IMR-90 (cell line): ENCODE data around the gene STX18. TPM values are rescaled to one million over a fixed set of nuclear protein-coding genes. Genes with fewer than 3 reads are reported as not detected.
"Not testable (repeated sequence)": the region's sequence is repeated elsewhere in the genome, so short reads cannot be mapped to it uniquely, and the experiment has no call there.

Source experiments
- ATAC-seq: fragments of 200-7000 bp; cut with Tn5 transposase; 2 replicates; pipeline ENCODE4 v1.9.1; 2020; ENCODE audit warnings: low read depth, mild to moderate bottlenecking, moderate library complexity
- BruUV-seq: library from RNA; stranded (reverse); fragments of 400-500 nt; replicated peaks from 2 replicates; lab custom pipeline; 2021; lab: Mats Ljungman, UMichigan
- CTCF ChIA-PET: fragments of 300-600 bp; formaldehyde crosslinking; extraction: SDS; loops from one replicate; lab custom pipeline; 2021; ENCODE audit warnings: antibody characterized with exemption; lab: Yijun Ruan, JAX
- POLR2A ChIA-PET: fragments of 300-600 bp; sonication (Branson Sonifier 250); formaldehyde crosslinking; loops from one replicate; lab custom pipeline; 2022; ENCODE audit warnings: antibody characterized with exemption; ENCODE audit not compliant: unreplicated experiment; lab: Charles Lee
- DNase-seq: peaks from one replicate; pipeline ENCODE4 v3.0.0; 2013
- H2AFZ ChIP-seq: replicated peaks from 2 replicates; pipeline ENCODE3; 2013; ENCODE audit warnings: low read length, mild to moderate bottlenecking; ENCODE audit not compliant: poor library complexity
- H2AK5ac ChIP-seq: 2 replicates; pipeline ENCODE4 v1.6.1; 2013; ENCODE audit warnings: low read depth, low read length, inconsistent platforms
- H2AK9ac ChIP-seq: replicated peaks from 2 replicates; pipeline ENCODE3; 2013; ENCODE audit warnings: mild to moderate bottlenecking, low read depth, low read length, moderate library complexity; ENCODE audit not compliant: poor library complexity
- H2BK120ac ChIP-seq: 2 replicates; pipeline ENCODE4 v1.6.1; 2013; ENCODE audit warnings: low read depth, low read length, inconsistent platforms
- H2BK15ac ChIP-seq: 3 replicates; pipeline ENCODE4 v1.6.1; 2013; ENCODE audit warnings: low read depth, low read length, inconsistent platforms
- H2BK20ac ChIP-seq: 2 replicates; pipeline ENCODE4 v1.6.1; 2013; ENCODE audit warnings: low read depth, mild to moderate bottlenecking, inconsistent platforms, low read length, moderate library complexity
- H2BK5ac ChIP-seq: 2 replicates; pipeline ENCODE4 v1.6.1; 2013; ENCODE audit warnings: mild to moderate bottlenecking, low read depth, low read length, inconsistent platforms; ENCODE audit not compliant: poor library complexity, severe bottlenecking
- H3K14ac ChIP-seq: replicated peaks from 2 replicates; pipeline ENCODE4 v1.6.1; 2013; ENCODE audit warnings: low read depth, low read length, inconsistent platforms
- H3K18ac ChIP-seq: 2 replicates; pipeline ENCODE4 v1.6.1; 2013; ENCODE audit warnings: low read depth, low read length, control low read depth
- H3K23ac ChIP-seq: 2 replicates; pipeline ENCODE4 v1.6.1; 2013; ENCODE audit warnings: low read depth, low read length, inconsistent platforms
- H3K27ac ChIP-seq: 2 replicates; pipeline ENCODE4 v1.5.1; 2013; ENCODE audit warnings: mild to moderate bottlenecking, control low read depth, low read length; ENCODE audit not compliant: insufficient read depth
- H3K27me3 ChIP-seq: 2 replicates; pipeline ENCODE4 v1.6.1; 2013; ENCODE audit warnings: low read length; ENCODE audit not compliant: control insufficient read depth, insufficient read depth
- H3K36me3 ChIP-seq: 2 replicates; pipeline ENCODE4 v1.6.1; 2013; ENCODE audit warnings: low read length, mixed read lengths; ENCODE audit not compliant: control insufficient read depth, insufficient read depth
- H3K4ac ChIP-seq: 2 replicates; pipeline ENCODE4 v1.6.1; 2013; ENCODE audit warnings: low read depth, low read length, inconsistent platforms
- H3K4me1 ChIP-seq: 2 replicates; pipeline ENCODE4 v1.6.1; 2013; ENCODE audit warnings: low read length, mixed read lengths; ENCODE audit not compliant: control insufficient read depth, insufficient read depth
- H3K4me2 ChIP-seq: 2 replicates; pipeline ENCODE4 v1.6.1; 2013; ENCODE audit warnings: low read depth, mild to moderate bottlenecking, control low read depth, low read length, moderate library complexity
- H3K4me3 ChIP-seq: 2 replicates; pipeline ENCODE4 v1.5.1; 2013; ENCODE audit warnings: low read depth, mild to moderate bottlenecking, control low read depth, low read length, moderate library complexity; ENCODE audit not compliant: insufficient read depth
- H3K56ac ChIP-seq: 2 replicates; pipeline ENCODE4 v1.6.1; 2013; ENCODE audit warnings: low read length, inconsistent platforms; ENCODE audit not compliant: insufficient read depth; ENCODE audit errors: extremely low read depth
- H3K79me1 ChIP-seq, 2 experiments: 2 replicates each; pipeline ENCODE4 v1.6.1; 2013; ENCODE audit warnings: low read length in 2 of 2, inconsistent platforms in 1 of 2, low read depth in 1 of 2
- H3K9ac ChIP-seq: 2 replicates; pipeline ENCODE4 v1.6.1; 2013; ENCODE audit warnings: low read depth, low read length, control low read depth
- H3K9me1 ChIP-seq: 2 replicates; pipeline ENCODE4 v1.6.1; 2013; ENCODE audit warnings: low read length, inconsistent platforms; ENCODE audit not compliant: insufficient read depth
- H3K9me3 ChIP-seq: 2 replicates; pipeline ENCODE4 v1.6.1; 2013; ENCODE audit warnings: low read length; ENCODE audit not compliant: control insufficient read depth, insufficient read depth
- H4K20me1 ChIP-seq: 2 replicates; pipeline ENCODE4 v1.6.1; 2013; ENCODE audit warnings: low read length, inconsistent platforms; ENCODE audit not compliant: insufficient read depth
- H4K5ac ChIP-seq: 2 replicates; pipeline ENCODE4 v1.6.1; 2013; ENCODE audit warnings: mild to moderate bottlenecking, low read depth, low read length, control low read depth
- H4K8ac ChIP-seq, 2 experiments: 2 replicates each; pipeline ENCODE4 v1.6.1; 2013; ENCODE audit warnings: low read depth in 2 of 2, low read length in 2 of 2, control low read depth in 1 of 2, inconsistent platforms in 1 of 2
- H4K91ac ChIP-seq: 2 replicates; pipeline ENCODE4 v1.6.1; 2013; ENCODE audit warnings: low read depth, low read length, inconsistent platforms; ENCODE audit not compliant: insufficient read depth
- dilution Hi-C: fragments of 300-500 bp; cut with HindIII; formaldehyde crosslinking; loops from one replicate; pipeline ENCODE4 v1.14.3; 2018; ENCODE audit warnings: low sequenced_read_pairs; ENCODE audit not compliant: unreplicated experiment
- in situ Hi-C: fragments of 300-500 bp; cut with MboI; formaldehyde crosslinking; loops from 3 replicates; pipeline ENCODE4 v1.14.3; 2019; ENCODE audit warnings: low sequenced_read_pairs, inconsistent platforms, mixed read lengths
- intact Hi-C: fragments of 100-400 bp; cut with micrococcal nuclease; formaldehyde crosslinking; loops from 2 replicates; pipeline ENCODE4 v1.10.0; 2022
- polyA plus RNA-seq, 3 experiments: library from polyadenylated mRNA; depleted of rRNA; stranded (reverse); fragments of >200 nt; gene quantifications; 2 replicates each; pipeline ENCODE4 v1.2.3, GENCODE V29; 2012; ENCODE audit warnings: low replicate concordance in 1 of 3
- total RNA-seq: library from RNA; depleted of rRNA; stranded (reverse); fragments of >200 nt; gene quantifications from 2 replicates; pipeline ENCODE4 v1.2.3, GENCODE V29; 2012

STX18 gene
- total and polyA plus RNA-seq, 2 of the 4 experiments (the other 2 are of a cell fraction): 20.1 to 23.4 TPM

DNA sequence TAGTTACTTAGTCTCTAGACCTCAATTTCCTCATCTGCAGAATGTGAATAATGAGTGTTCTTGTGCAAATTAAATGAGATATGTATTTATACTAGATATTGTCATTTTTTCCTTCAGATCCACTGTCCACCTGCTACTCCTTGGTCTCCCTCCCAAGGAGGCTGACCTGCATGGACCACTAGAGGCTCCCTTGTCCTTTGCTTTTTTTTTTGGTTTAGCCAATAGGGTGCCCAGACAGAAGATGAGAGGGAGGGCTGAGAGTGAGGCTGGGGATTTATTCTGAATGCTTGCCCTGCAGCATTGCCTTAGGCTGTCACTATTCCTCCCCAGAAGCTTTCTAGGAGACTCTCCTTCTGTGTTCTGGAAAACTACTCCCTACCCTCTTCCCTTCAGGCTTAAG lies 24.5 kb upstream of the STX18 start:
- BruUV-seq, H3K79me1 ChIP-seq, H3K4me2 ChIP-seq, H4K8ac ChIP-seq, dilution Hi-C loops, H3K23ac ChIP-seq, H3K4me1 ChIP-seq, H2BK20ac ChIP-seq, H3K4ac ChIP-seq, H3K18ac ChIP-seq, H3K9ac ChIP-seq, H3K27ac ChIP-seq, H4K91ac ChIP-seq, H2BK15ac ChIP-seq, H3K9me3 ChIP-seq, H3K36me3 ChIP-seq, H4K20me1 ChIP-seq, H2AK5ac ChIP-seq, H2AFZ ChIP-seq, H3K4me3 ChIP-seq, H3K27me3 ChIP-seq, DNase-seq, H2BK5ac ChIP-seq, POLR2A ChIA-PET, H3K14ac ChIP-seq, H3K9me1 ChIP-seq, H4K5ac ChIP-seq, H3K56ac ChIP-seq, intact Hi-C loops, ATAC-seq, CTCF ChIA-PET, H2BK120ac ChIP-seq, in situ Hi-C loops, H2AK9ac ChIP-seq: not testable (repeated sequence)
